ENCODE results near the gene MC3R.
"Not testable (repeated sequence)": the region's sequence is repeated elsewhere in the genome, so short reads cannot be mapped to it uniquely, and the experiment has no call there.

MC3R gene

DNA sequence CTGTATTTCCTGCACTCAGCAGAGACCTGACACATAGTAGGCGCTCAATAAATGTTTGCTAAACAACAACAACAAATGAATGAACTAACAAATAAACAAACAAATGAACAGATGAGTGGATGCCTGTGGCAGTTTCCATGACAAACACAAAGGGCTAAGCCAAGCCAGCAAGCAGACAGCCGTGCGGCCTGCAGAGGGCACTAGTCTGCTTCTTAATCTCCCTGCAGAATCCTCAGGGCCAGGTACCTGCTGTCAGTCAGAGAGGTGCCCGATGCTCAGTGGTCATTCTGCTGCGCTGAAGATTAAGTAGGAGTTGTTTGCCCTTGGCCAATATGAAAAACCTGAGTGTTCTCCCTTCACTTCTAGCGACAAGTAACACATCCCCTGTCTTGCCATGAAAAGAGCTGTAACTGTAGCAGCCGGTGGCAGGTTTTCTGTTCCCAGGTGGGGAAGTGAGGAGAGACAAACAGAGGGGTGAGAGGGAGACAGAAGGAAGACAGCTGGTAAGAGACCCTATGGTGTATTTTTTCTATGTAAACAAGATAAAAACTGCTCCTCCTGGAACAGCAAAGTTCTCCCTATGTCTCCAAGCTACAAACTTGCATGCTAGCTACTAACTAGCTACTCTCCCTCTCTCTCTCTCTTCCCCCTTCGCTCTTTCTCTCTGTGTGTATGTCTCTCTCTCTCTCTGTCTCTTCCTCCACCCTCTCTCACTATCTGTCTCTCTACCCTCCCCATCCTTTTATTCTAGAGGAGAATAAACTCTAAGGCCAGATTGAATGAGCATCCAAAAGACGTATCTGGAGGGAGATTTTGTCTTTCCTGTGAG lies at the start of gene MC3R:
Gene MC3R, plus strand, starts transcription at position 779 of the 829 bp plus-strand sequence. CDS start 112 bp downstream, outside the sequence.
- Histone ChIP-seq H3K9me3 (no peaks in the 10 kb centered on the region), H3K4me1 (no peaks in the 10 kb centered on the region), H3K27me3 (ENCODE audit: low read depth) (0 out of 2 replicates have a peak, but pooled peaks cover 3% of the 10 kb centered on the region), H3K36me3 (replicated peaks) (no peaks in the 10 kb centered on the region), H3K4me3 (no peak within 1 kb of the TSS)
- in situ Hi-C loops (cut with MboI; ENCODE audit: low sequenced_read_pairs) = loop anchor here (25.0 kb wide), 1 partner anchor 1586 kb away; no protein-coding TSS in a partner anchor
- DNase-seq (ENCODE audit: low spot score in 2 of 2) = peak; percentile 30 to 65

DNA sequence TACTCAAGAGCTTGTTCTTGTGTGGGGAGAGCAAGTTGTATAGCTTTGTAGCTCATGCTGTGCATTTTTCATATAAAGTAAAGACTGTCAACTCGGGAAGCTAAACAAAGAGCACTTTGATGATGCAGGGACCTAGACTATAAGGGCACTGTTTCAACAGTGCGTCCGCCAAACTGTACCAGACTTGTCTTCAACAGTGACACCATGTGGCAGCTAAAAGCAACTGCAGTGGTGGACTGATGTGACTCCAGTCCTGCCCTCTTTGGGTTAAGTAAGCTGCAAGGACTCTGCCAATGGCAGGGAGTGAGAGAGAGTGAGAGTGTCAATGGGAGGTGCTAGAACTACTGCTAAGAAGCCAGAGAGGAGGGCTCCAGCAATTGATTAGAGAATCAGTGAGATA lies 48.1 kb upstream of the MC3R start:
- Histone ChIP-seq H3K4me1 (no peaks in the 10 kb centered on the region), H3K9me3 (no peaks in the 10 kb centered on the region), H3K4me3 (no peak overlapping the region), H3K27me3 (ENCODE audit: low read depth) (no peaks in the 10 kb centered on the region), H3K36me3 (replicated peaks) (no peaks in the 10 kb centered on the region)
- DNase-seq (ENCODE audit: low spot score in 2 of 2) = no peak
- in situ Hi-C loops (cut with MboI; ENCODE audit: low sequenced_read_pairs) = no loop called here

DNA sequence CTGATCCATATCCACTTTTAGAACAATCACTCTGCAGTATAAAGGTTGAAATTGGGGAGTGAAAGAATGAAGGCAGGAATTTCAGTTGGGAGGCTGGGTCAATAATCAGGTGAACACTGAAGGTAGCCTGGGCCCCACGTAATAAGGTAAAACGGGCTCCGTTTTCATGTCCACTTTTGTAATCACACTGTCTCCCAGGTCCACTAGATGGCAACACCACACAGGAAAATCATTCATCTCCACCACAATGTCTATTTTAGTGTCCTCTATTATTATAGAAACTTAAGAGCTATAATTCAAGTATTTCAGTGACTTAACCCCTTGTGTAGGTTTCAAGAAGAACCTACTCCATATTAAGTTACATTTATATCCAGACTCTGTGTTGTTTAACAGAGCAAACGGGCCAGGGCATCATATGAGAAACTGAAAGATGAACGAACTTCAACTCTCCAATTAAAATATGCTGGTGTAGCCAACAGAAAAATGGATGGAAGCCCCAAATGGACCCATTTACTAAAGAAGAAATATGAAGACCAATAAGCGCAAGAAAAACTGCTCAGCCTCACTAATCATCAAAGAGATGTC lies 45.9 kb upstream of the MC3R start:
- DNase-seq (ENCODE audit: low spot score in 2 of 2) = peak in 1 of 2 experiments; percentile 9
- Histone ChIP-seq H3K4me3 (no peak overlapping the region), H3K4me1 (no peaks in the 10 kb centered on the region), H3K9me3 (no peaks in the 10 kb centered on the region), H3K27me3 (ENCODE audit: low read depth) (no peaks in the 10 kb centered on the region), H3K36me3 (replicated peaks) (no peaks in the 10 kb centered on the region)
- in situ Hi-C loops (cut with MboI; ENCODE audit: low sequenced_read_pairs) = no loop called here

DNA sequence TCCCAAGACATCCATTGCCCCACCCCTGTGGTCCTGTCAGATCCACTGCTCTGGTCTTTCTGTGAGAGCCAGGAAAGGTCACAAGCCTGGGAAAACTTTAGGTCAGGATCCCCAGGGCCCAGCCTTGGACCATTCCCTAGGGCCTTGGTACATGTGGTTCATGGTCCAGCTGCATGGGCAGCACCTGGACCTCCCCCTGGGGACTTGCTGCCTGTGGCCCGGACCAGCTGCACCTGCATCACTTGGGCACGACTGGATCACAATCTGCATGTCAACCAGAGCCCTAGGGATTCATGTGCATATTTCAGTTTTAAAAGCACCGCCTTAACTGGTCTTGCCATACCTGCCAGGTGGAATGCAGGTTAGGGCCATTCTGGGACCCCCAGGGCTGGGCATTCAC lies 44.3 kb upstream of the MC3R start:
- Histone ChIP-seq H3K4me3 (no peak overlapping the region), H3K27me3 (ENCODE audit: low read depth) (no peaks in the 10 kb centered on the region), H3K36me3 (replicated peaks) (no peaks in the 10 kb centered on the region), H3K9me3 (no peaks in the 10 kb centered on the region), H3K4me1 (no peaks in the 10 kb centered on the region)
- in situ Hi-C loops (cut with MboI; ENCODE audit: low sequenced_read_pairs) = no loop called here
- DNase-seq (ENCODE audit: low spot score in 2 of 2) = no peak

DNA sequence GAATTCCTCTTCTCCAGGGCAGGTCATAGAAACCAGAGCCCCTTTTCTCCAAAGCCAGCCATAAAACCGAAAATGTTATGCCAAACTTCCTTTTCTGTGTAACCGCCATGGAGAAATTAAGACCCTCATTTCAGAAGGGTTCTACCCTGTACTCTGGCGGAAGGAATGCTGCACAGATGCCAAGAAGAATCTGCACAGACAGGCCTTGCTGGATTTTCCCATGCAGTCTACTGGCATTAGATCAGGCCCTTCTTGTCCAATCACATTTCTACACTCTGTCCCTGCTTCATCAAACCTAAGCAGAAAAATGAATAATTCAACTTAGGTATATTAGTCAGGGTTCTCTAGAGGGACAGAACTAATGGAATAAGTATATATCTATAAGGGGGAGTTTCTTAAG lies 43.2 kb upstream of the MC3R start:
- Histone ChIP-seq H3K9me3 (no peaks in the 10 kb centered on the region), H3K4me3 (no peak overlapping the region), H3K27me3 (ENCODE audit: low read depth) (no peaks in the 10 kb centered on the region), H3K36me3 (replicated peaks) (no peaks in the 10 kb centered on the region), H3K4me1 (no peaks in the 10 kb centered on the region)
- in situ Hi-C loops (cut with MboI; ENCODE audit: low sequenced_read_pairs) = no loop called here
- DNase-seq (ENCODE audit: low spot score in 2 of 2) = no peak

DNA sequence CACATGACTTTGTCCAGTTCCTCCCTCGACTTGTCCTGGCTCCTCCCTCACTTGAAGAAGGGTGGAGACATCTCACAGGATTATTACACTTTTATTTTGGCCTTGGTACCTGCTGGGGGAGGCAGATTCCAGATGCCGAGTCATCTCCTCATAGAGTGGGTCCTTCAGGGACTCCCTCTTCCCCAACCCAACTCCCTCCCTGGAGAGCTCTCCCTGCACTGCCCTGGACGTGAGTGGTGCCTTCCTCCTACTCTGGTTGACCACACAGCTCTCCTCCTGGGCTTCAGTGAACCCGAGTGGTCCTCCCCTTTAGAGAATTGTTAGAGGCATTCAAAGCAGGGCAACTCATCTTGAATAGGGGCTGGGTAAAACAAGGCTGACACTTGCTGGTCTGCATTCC lies 40.9 kb upstream of the MC3R start:
- no peak for DNase-seq (ENCODE audit: low spot score in 2 of 2)
- no peaks in the 10 kb centered on the region for H3K36me3 ChIP-seq (replicated peaks)
- in situ Hi-C loops (cut with MboI; ENCODE audit: low sequenced_read_pairs) = no loop called here
- no peaks in the 10 kb centered on the region for H3K27me3 ChIP-seq (ENCODE audit: low read depth)
- no peaks in the 10 kb centered on the region for H3K9me3 ChIP-seq
- no peak overlapping the region for H3K4me3 ChIP-seq
- H3K4me1 ChIP-seq = no peaks in the 10 kb centered on the region

DNA sequence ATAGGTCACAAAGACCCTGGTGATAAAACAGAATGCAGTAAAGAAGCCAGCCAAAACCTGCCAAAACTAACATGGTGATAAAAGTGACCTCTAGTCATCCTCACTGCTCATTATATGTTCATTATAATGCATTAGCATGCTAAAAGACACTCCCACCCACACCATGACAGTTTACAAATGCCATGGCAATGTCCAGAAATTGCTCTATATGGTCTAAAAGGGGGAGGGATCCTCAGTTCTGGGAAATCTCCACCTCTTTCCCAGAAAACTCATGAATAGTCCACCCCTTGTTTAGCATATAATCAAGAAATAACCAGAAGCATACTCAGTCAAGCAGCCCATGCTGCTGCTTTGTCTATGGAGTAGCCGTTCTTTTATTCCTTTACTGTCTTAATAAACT lies 40.4 kb upstream of the MC3R start:
- no peak for DNase-seq (ENCODE audit: low spot score in 2 of 2)

DNA sequence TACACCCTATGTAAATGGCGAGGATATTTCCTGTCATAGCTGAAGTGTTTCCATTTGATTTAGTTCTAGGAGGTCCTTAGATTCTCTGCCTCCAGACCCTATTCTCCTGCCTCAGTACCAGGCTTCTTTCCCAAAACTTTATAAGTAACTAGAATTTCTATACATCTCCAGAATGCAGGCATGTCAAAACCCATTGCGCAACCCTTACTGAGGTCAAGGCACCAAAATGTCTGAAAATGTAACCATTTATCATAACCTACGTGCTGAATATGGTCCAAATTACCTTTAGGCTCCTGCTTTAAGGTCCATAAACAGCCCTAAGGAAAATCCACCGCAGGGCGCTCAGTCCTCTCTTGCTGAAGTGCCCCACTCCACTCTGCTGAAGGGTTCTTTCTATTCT lies 37.5 kb upstream of the MC3R start:
- no peaks in the 10 kb centered on the region for H3K27me3 ChIP-seq (ENCODE audit: low read depth)
- no peaks in the 10 kb centered on the region for H3K36me3 ChIP-seq (replicated peaks)
- H3K4me3 ChIP-seq = no peak overlapping the region
- in situ Hi-C loops (cut with MboI; ENCODE audit: low sequenced_read_pairs) = no loop called here
- no peaks in the 10 kb centered on the region for H3K9me3 ChIP-seq
- DNase-seq (ENCODE audit: low spot score in 2 of 2) = no peak
- no peaks in the 10 kb centered on the region for H3K4me1 ChIP-seq

More for the DNA sequence above, 40.4 kb upstream of the MC3R start:
- no peaks in the 10 kb centered on the region for H3K36me3 ChIP-seq (replicated peaks)
- no peaks in the 10 kb centered on the region for H3K9me3 ChIP-seq
- no peaks in the 10 kb centered on the region for H3K4me1 ChIP-seq
- H3K27me3 ChIP-seq (ENCODE audit: low read depth) = no peaks in the 10 kb centered on the region
- in situ Hi-C loops (cut with MboI; ENCODE audit: low sequenced_read_pairs) = no loop called here
- H3K4me3 ChIP-seq = no peak overlapping the region

DNA sequence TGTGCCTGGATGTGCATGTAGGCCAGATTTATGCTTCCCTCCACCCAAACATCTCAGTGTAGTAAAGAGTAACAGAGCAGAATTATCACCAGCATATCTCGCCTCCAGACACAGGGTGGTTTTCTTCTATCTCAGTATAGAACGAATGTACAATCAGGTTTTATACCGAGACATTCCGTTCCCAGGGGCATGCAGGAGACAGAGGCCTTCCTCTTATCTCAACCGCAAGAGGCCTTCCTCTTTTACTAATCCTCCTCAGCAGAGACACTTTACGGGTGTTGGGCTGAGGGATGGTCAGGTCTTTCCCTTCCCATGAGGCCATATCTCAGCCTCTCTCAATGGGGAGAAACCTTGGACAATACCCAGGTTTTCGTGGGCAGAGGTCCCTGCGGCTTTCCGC lies 36.4 kb upstream of the MC3R start:
- Histone ChIP-seq H3K4me3 (no peak overlapping the region), H3K36me3 (replicated peaks) (no peaks in the 10 kb centered on the region), H3K4me1 (no peaks in the 10 kb centered on the region), H3K27me3 (ENCODE audit: low read depth) (no peaks in the 10 kb centered on the region), H3K9me3 (no peaks in the 10 kb centered on the region)
- DNase-seq (ENCODE audit: low spot score in 2 of 2) = no peak
- in situ Hi-C loops (cut with MboI; ENCODE audit: low sequenced_read_pairs) = no loop called here

DNA sequence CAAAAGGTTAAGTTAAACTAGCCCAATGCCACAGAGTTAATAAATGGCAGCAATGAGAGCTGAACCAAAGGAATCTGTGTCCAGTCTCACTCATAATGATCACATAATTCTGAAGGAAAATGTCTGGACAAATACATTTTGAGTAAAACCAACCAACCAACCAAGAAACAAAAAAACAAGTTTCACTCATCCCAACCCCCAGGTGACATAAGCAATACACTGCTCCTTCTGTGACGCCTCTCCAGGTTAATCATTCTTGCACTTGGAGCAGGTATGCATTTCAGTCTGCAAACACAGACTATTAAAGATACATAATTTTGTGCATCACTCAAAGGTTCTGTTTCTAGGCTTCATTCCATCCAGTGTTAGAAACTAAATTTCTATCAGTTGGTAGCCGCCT lies 35.2 kb upstream of the MC3R start:
- in situ Hi-C loops (cut with MboI; ENCODE audit: low sequenced_read_pairs) = no loop called here
- Histone ChIP-seq H3K9me3 (no peaks in the 10 kb centered on the region), H3K4me3 (no peak overlapping the region), H3K36me3 (replicated peaks) (no peaks in the 10 kb centered on the region), H3K4me1 (no peaks in the 10 kb centered on the region), H3K27me3 (ENCODE audit: low read depth) (no peaks in the 10 kb centered on the region)
- DNase-seq (ENCODE audit: low spot score in 2 of 2) = no peak

DNA sequence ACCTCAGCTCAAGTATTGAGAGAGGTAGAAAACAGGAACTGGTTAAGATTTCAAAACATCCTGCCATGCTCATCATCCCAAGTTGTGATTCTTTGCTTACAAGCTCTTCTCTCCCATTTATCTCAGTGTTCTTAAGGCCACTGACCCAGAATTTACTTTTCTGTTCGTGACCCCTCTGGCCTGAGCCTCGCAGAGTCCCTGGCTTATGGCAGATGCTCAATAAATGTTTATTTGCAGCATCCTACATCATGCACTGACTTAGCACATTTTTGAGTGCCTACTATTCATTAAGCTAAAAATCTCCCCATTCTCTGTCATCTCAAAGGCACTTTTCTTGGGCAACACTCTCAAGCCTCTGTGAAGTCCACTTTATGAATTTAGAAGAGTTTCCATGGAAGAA lies 33.4 kb upstream of the MC3R start:
- no peaks in the 10 kb centered on the region for H3K9me3 ChIP-seq
- DNase-seq (ENCODE audit: low spot score in 2 of 2) = no peak
- no peak overlapping the region for H3K4me3 ChIP-seq
- in situ Hi-C loops (cut with MboI; ENCODE audit: low sequenced_read_pairs) = no loop called here
- H3K36me3 ChIP-seq (replicated peaks) = no peaks in the 10 kb centered on the region
- H3K27me3 ChIP-seq (ENCODE audit: low read depth) = no peaks in the 10 kb centered on the region
- H3K4me1 ChIP-seq = no peaks in the 10 kb centered on the region

DNA sequence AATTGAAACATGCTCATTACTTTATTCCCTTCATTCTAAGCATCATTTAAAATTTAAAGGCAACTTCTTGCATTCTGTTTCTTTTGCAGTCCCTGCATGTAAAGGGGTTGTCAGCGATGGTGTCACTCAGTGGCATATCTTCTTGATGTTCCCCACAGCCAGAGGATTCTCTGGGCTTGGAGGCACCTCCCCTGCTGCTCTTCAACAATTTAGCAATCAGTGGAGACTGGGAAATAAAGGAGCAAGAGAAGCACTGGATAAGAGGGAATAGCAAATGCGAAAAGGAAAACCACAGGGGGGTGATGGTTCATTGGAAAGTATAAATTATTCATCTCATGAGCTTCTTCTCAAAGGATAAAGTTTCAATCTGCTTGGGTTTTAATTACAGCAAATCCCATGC lies 30.7 kb upstream of the MC3R start:
- no peaks in the 10 kb centered on the region for H3K9me3 ChIP-seq
- H3K4me1 ChIP-seq = no peaks in the 10 kb centered on the region
- DNase-seq (ENCODE audit: low spot score in 2 of 2) = no peak
- H3K4me3 ChIP-seq = no peak overlapping the region
- H3K36me3 ChIP-seq (replicated peaks) = no peaks in the 10 kb centered on the region
- no peaks in the 10 kb centered on the region for H3K27me3 ChIP-seq (ENCODE audit: low read depth)
- in situ Hi-C loops (cut with MboI; ENCODE audit: low sequenced_read_pairs) = no loop called here

DNA sequence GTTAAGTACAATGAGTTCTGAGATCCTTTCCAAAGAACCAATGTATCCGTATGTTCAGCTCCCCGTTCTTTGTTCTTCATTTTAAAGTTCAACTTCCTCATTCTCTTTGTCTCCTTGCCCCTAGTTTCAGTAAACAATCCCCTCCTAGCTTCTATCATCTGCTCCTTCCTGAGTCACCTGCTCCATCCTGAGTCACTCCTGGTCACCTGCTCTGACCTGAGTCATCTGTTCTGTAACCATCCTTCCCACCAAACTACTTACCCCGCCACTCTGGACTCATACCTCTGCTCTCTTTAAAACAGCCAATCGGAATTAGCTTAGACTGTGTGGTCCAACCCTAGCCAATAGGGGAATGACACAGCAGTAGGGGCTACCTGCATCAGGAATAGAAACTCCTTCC lies 27.3 kb upstream of the MC3R start:
- H3K4me1 ChIP-seq; H3K27me3 ChIP-seq (ENCODE audit: low read depth); H3K4me3 ChIP-seq; H3K36me3 ChIP-seq (replicated peaks); in situ Hi-C loops (cut with MboI; ENCODE audit: low sequenced_read_pairs); H3K9me3 ChIP-seq; DNase-seq (ENCODE audit: low spot score in 2 of 2): not testable (repeated sequence)

DNA sequence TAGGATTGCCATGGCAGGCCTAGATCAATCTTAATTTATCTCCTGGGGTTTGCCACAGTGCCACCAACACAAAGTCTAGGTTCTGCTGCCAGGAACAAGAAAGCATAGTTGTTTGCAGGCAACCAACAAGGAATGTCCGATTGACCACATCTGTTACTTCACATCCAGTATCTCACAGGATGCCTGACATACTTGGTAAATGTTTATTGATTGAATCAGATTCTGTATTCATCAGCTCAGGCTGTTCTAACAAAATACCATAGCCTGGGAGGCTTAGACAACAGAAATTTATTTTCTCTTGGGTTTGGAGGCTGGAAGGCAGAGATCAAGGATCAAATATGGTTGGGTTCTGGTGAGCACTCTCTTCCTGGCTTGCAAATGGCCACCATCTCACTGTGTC lies 26.3 kb upstream of the MC3R start:
- DNase-seq (ENCODE audit: low spot score in 2 of 2) = no peak

More for the DNA sequence above, 26.3 kb upstream of the MC3R start:
- Histone ChIP-seq H3K27me3 (ENCODE audit: low read depth) (no peaks in the 10 kb centered on the region), H3K4me3 (no peak overlapping the region), H3K36me3 (replicated peaks) (no peaks in the 10 kb centered on the region), H3K9me3 (no peaks in the 10 kb centered on the region), H3K4me1 (no peaks in the 10 kb centered on the region)
- in situ Hi-C loops (cut with MboI; ENCODE audit: low sequenced_read_pairs) = no loop called here
